Omental fat pad (tissue), 4 donors: ENCODE results near the gene BEST4. TPM values are rescaled to one million over a fixed set of nuclear protein-coding genes. Genes with fewer than 3 reads are reported as not detected.
"Not testable (repeated sequence)": the region's sequence is repeated elsewhere in the genome, so short reads cannot be mapped to it uniquely, and the experiment has no call there.

Experiments
- ATAC-seq: fragments of 150-250 bp; one replicate; pipeline ENCODE4 v1.9.1; 2016; ENCODE audit warnings: mild to moderate bottlenecking, moderate library complexity; ENCODE audit not compliant: low FRiP score
- DNase-seq: peaks from one replicate; pipeline ENCODE4 v3.0.0-alpha.2; 2019; ENCODE audit warnings: low spot score
- CTCF ChIP-seq, 3 donors: fragments of 450-650 bp; IDR thresholded peaks; one replicate each; pipeline ENCODE4 v1.5.1; 2016 to 2017; ENCODE audit warnings: antibody characterized with exemption in 3 of 3, mild to moderate bottlenecking in 3 of 3, moderate library complexity in 2 of 3
- total RNA-seq, 4 donors: library from RNA; depleted of rRNA; stranded (reverse); fragments of >200 nt; gene quantifications; one replicate each; pipeline ENCODE4 v1.1.0, GENCODE V29; 2016

BEST4 gene
- total RNA-seq, 4 donors from 2014 or later, result 0.24 TPM; not detected in 3

- DNase-seq, result no peak
- TF ChIP-seq CTCF (IDR thresholded peaks at IDR 0.05), result no peak
- ATAC-seq, result no peak
These were observed 9.0 kb downstream of the BEST4 start for GRCh38 chr1:44778705-44779576.

GRCh38 chr1:44777969-44778635 lies 9.9 kb downstream of the BEST4 start:
- no peak for DNase-seq
- TF ChIP-seq CTCF (IDR thresholded peaks at IDR 0.05), result no peak
- ATAC-seq, result no peak

GRCh38 chr1:44777547-44777946 lies 10.4 kb downstream of the BEST4 start:
- DNase-seq (no peak), ATAC-seq (no peak)
- TF ChIP-seq CTCF (IDR thresholded peaks at IDR 0.05), result no peak

- no peak for TF ChIP-seq CTCF (IDR thresholded peaks at IDR 0.05)
- ATAC-seq (no peak), DNase-seq (no peak)
These were observed 11.3 kb downstream of the BEST4 start for GRCh38 chr1:44776730-44777068.

GRCh38 chr1:44775930-44776729 lies 11.8 kb downstream of the BEST4 start:
- DNase-seq (no peak), ATAC-seq (peak; percentile 5)
- TF ChIP-seq CTCF (IDR thresholded peaks at IDR 0.05), result no peak

GRCh38 chr1:44775078-44775929 lies 12.7 kb downstream of the BEST4 start, which contains the start of gene RPS8:
RPS8 (plus strand) TSS chr1:44775540; CDS start chr1:44775597, 57 bp downstream.
- DNase-seq, result peak; percentile 87
- no peak for TF ChIP-seq CTCF (IDR thresholded peaks at IDR 0.05)
- ATAC-seq, result peak; percentile 90

- not testable (repeated sequence) for DNase-seq, ATAC-seq
These were observed 21.5 kb downstream of the BEST4 start for GRCh38 chr1:44766421-44766820.
